Mucosa of descending colon (tissue), 3 donors: ENCODE measurements around the gene ZC3H7B. TPM values are rescaled to one million over a fixed set of nuclear protein-coding genes. Genes with fewer than 3 reads are reported as not detected.
A peak's percentile ranks its signal among the peaks of the same experiment; 100 is the strongest.
"Not testable (repeated sequence)": the region's sequence is repeated elsewhere in the genome, so short reads cannot be mapped to it uniquely, and the experiment has no call there.

Experiments
- ATAC-seq: fragments of 200-7000 bp; cut with Tn5 transposase; one replicate; pipeline ENCODE4 v1.9.1; 2020; ENCODE audit warnings: mild to moderate bottlenecking, moderate library complexity
- DNase-seq, 3 donors: peaks; one replicate each; pipeline ENCODE4 v3.0.0-alpha.2; 2020
- H3K36me3 ChIP-seq: fragments of 200-600 bp; one replicate; pipeline ENCODE4 v1.8.0; 2021; ENCODE audit warnings: low read depth, mild to moderate bottlenecking
- H3K4me1 ChIP-seq: fragments of 200-600 bp; one replicate; pipeline ENCODE4 v1.8.0; 2021; ENCODE audit warnings: low read depth, mild to moderate bottlenecking
- H3K4me3 ChIP-seq: fragments of 200-600 bp; one replicate; pipeline ENCODE4 v1.8.0; 2021; ENCODE audit warnings: mild to moderate bottlenecking
- H3K9me3 ChIP-seq: fragments of 200-600 bp; one replicate; pipeline ENCODE4 v1.8.0; 2021; ENCODE audit warnings: mild to moderate bottlenecking
- intact Hi-C, 2 donors: fragments of 100-400 bp; cut with DNase I in 1 of 2; cut with micrococcal nuclease in 1 of 2; formaldehyde crosslinking; loops; one replicate each; pipeline versions ENCODE4 v1.11.0 to v1.11.1; 2022; cut with DNase I, micrococcal nuclease
- total RNA-seq, 3 donors: library from RNA; stranded (reverse); fragmentation: NEBNext Ultra II Directional in 2 of 3; extraction: Animal tissue kit (Norgen Biotek cat#: 25700) in 2 of 3; gene quantifications; one replicate each; pipeline versions ENCODE4 v1.2.1 to v1.2.4, GENCODE V29; 2021 to 2023
- TF ChIP-seq, protein P1 (sequence below): fragments of 200-600 bp; IDR thresholded peaks from one replicate; pipeline ENCODE4 v1.8.0; 2022; ENCODE audit warnings: antibody characterized with exemption, mild to moderate bottlenecking
- donor health status: DM: no; HTN: no; CAD: no; lungs with moderate emphysema.
- donor health status: DM: no; HTN: no; CAD: no.
- donor health status: DM: no; HTN: yes; CAD: no.

ZC3H7B gene
- total RNA-seq, 3 donors from 2014 or later = 37.8 to 57.5 (median 39.3) TPM

DNA sequence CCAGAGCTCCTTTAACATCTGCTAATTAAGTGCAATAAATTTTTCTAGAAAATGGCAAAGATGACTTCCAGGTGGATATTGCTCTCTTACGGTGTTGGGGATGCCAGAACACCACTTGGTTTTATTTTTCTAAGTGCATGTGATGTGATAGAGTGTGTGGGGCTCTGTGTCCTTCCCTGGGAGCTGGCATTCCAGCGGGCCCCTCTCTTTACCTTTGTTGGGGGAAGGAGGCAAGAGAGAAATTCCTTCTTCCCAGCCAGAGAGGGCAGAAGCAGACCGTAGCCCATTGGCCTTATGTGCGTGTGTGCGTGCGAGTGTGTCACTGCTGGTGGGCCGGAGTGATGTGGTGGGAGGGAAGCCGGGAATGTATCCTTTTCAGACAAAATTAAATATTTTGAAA lies 97.6 kb downstream of the ZC3H7B start:
- DNase-seq (no peak), ATAC-seq (no peak)
- intact Hi-C loops = no loop called here
- H3K9me3 ChIP-seq = no peaks in the 10 kb centered on the region
- H3K4me3 ChIP-seq = no peak overlapping the region
- H3K4me1 ChIP-seq = peaks cover 28% of the 10 kb centered on the region
- no peaks in the 10 kb centered on the region for H3K36me3 ChIP-seq
- TF ChIP-seq, protein P1, sequence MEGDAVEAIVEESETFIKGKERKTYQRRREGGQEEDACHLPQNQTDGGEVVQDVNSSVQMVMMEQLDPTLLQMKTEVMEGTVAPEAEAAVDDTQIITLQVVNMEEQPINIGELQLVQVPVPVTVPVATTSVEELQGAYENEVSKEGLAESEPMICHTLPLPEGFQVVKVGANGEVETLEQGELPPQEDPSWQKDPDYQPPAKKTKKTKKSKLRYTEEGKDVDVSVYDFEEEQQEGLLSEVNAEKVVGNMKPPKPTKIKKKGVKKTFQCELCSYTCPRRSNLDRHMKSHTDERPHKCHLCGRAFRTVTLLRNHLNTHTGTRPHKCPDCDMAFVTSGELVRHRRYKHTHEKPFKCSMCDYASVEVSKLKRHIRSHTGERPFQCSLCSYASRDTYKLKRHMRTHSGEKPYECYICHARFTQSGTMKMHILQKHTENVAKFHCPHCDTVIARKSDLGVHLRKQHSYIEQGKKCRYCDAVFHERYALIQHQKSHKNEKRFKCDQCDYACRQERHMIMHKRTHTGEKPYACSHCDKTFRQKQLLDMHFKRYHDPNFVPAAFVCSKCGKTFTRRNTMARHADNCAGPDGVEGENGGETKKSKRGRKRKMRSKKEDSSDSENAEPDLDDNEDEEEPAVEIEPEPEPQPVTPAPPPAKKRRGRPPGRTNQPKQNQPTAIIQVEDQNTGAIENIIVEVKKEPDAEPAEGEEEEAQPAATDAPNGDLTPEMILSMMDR = no peak

DNA sequence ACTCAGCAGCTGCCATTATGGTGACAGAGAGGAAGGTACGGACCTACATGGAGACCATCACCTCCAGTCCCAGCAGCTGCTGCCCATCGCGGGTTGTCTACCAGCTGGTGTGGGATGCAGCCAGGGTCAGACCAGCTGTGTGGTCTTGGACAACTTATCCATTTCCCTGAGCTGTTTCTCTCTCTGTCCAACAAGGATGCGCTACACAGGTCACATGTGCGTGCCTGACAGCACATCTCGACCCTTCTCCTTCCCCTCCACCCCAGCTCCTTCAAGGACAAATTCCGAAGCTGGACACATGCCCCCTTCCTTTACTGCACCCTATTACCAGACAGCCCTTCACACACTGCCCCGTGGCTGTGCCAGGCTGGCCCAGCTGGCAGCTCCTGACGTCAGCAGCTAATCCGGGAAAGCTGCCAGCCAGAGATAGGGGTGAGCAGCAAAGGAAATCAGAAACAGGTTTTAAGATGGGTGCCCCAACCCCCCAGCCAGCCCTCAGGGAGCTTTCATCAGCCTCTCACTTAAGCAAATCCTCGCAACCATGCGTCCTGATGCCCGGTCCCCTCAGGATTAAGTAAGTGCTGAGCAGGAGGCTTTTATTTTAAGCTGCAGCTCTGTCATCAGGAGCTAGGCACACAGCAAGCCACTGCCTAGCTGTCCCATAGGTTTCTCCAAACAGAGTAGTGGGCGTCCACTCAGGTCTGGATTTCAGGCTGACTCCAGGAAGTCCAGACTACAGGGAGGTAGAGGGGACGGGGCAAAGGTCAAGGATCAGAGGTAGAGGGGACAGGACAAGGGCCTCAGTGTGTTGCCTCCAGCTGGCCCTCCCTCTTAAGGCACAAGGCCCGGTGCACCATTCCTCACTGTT lies 100.7 kb downstream of the ZC3H7B start:
- no peak overlapping the region for H3K4me3 ChIP-seq
- peaks cover 30% of the 10 kb centered on the region for H3K4me1 ChIP-seq
- intact Hi-C loops = loop anchor here in 1 of 2 donors (5.0 kb wide), 1 partner anchor 115 kb away; no protein-coding TSS in a partner anchor
- DNase-seq (peak; percentile 73 to 90 (median 89)), ATAC-seq (peak; percentile 69)
- TF ChIP-seq, protein P1 = no peak
- H3K9me3 ChIP-seq = no peaks in the 10 kb centered on the region
- no peaks in the 10 kb centered on the region for H3K36me3 ChIP-seq

DNA sequence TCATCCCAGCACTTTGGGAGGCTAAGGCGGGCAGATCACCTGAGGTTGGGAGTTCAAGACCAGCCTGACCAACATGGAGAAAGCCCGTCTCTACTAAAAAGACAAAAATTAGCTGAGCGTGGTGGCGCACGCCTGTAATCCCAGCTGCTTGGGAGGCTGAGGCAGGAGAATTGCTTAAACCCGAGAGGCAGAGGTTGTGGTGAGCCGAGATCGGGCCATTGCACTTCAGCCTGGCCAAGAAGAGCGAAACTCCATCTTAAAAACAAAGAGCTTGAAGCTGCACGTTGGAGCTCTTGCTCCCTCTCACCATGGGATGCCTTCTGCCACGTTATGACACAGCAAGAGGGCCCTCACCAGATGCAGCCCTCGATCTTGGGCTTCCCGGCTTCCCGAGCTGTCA lies 101.5 kb downstream of the ZC3H7B start:
- H3K4me3 ChIP-seq, H3K9me3 ChIP-seq, DNase-seq, H3K36me3 ChIP-seq, ATAC-seq: not testable (repeated sequence)
- intact Hi-C loops = loop anchor here in 1 of 2 donors (5.0 kb wide), 1 partner anchor 114 kb away; no protein-coding TSS in a partner anchor
- peaks cover 25% of the 10 kb centered on the region for H3K4me1 ChIP-seq

DNA sequence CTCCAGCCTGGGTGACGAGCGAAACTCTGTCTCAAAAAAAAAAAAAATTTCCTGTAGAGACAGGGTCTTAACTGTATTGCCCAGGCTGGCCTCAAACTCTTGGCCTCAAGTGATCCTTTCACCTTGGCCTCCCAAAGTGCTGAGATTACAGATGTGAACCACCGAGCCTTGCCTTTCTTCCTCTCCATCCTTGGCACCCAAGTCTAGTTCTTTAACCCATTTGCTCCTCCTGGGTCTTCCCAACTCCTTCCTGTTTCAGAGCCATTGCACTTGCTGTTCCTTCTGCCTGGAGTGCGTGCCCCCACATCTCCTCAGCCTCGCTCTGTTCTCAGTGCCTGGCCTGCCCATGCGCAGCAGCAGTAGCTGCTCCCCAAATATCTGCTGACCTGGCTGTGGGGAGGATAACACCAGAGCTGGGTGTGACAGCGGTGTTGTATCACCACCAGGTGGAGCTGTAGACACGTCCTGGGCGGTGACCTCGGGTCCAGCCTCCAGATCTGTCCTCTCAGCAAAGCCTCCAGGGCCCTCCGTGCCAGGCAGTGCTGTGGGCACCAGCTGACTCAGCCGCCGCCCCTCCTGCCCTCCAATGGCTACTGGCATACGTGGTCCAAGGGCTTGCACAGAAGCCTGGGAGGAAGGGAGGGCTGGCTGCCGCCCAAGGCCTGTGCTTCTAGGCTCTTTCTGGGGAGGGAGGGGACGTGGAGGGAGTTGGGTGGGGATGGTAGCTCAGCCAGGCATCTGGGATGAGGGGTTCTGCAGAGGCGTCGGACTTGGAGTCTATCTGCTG lies 102.4 kb downstream of the ZC3H7B start:
- Histone ChIP-seq H3K4me3 (no peak overlapping the region), H3K4me1 (peaks cover 20% of the 10 kb centered on the region), H3K36me3 (no peaks in the 10 kb centered on the region), H3K9me3 (no peaks in the 10 kb centered on the region)
- ATAC-seq = peak; percentile 95
- TF ChIP-seq, protein P1 = peak; percentile 88
- peak; percentile 85 to 87 (median 86) for DNase-seq
- intact Hi-C loops = loop anchor here (2.0 to 5.0 kb wide), 2 partner anchors 113 to 114 kb away; no protein-coding TSS in a partner anchor

DNA sequence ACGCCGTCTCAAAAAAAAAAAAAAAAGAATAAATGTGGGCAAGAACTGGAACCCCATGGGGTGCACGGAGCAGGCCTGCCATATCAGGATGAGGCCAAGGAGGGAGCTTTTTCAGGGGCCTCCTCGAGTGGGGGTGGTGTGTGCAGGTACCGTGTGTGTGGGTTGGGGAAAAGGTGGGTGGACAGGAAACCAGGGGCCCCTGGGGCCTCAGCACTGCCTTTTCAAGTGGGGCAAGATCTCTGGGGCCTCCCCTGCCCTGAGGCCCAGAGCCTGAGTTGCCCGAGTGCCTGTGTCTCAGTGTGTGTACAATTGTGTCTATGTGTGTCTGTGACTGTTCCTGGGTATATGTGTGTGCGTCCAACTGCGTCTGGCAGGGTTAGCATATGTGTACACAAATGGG lies 104.3 kb downstream of the ZC3H7B start:
- Histone ChIP-seq H3K4me3 (no peak overlapping the region), H3K4me1 (peaks cover 20% of the 10 kb centered on the region), H3K36me3 (no peaks in the 10 kb centered on the region), H3K9me3 (no peaks in the 10 kb centered on the region)
- intact Hi-C loops = loop anchor here in 1 of 2 donors (2.0 kb wide), 1 partner anchor 111 kb away; no protein-coding TSS in a partner anchor
- no peak for ATAC-seq
- TF ChIP-seq, protein P1 = no peak
- no peak for DNase-seq
